ENCODE measurements around the gene TNK2.

The TNK2 gene

GRCh38 chr3:195885036-195885891, 23.1 kb downstream of the TNK2 start:
- TF ChIP-seq, protein P1, sequence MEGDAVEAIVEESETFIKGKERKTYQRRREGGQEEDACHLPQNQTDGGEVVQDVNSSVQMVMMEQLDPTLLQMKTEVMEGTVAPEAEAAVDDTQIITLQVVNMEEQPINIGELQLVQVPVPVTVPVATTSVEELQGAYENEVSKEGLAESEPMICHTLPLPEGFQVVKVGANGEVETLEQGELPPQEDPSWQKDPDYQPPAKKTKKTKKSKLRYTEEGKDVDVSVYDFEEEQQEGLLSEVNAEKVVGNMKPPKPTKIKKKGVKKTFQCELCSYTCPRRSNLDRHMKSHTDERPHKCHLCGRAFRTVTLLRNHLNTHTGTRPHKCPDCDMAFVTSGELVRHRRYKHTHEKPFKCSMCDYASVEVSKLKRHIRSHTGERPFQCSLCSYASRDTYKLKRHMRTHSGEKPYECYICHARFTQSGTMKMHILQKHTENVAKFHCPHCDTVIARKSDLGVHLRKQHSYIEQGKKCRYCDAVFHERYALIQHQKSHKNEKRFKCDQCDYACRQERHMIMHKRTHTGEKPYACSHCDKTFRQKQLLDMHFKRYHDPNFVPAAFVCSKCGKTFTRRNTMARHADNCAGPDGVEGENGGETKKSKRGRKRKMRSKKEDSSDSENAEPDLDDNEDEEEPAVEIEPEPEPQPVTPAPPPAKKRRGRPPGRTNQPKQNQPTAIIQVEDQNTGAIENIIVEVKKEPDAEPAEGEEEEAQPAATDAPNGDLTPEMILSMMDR (conservative IDR thresholded peaks at IDR 0.05), result no peak
- H3K27ac ChIP-seq, result no peak overlapping the region

DNA sequence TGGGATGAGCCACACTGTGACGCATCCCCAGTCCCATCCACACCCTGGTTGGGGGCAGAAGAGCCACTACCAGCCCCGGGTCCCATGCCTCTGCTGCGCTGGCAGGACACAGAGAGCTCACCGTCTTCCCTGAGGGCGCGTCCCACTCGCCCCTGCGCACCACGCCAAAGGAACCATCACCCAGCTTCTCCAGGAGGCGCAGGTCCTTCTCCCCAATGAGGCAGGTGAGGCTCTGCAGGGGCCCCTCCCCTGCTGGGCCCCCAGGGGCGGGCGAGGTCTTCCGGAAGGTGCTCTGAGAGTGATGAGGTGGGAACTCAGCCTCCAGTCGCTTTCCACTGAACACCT, 23.7 kb downstream of the TNK2 start:
- no peak overlapping the region for H3K27ac ChIP-seq
- TF ChIP-seq, protein P1 (conservative IDR thresholded peaks at IDR 0.05), result no peak

DNA sequence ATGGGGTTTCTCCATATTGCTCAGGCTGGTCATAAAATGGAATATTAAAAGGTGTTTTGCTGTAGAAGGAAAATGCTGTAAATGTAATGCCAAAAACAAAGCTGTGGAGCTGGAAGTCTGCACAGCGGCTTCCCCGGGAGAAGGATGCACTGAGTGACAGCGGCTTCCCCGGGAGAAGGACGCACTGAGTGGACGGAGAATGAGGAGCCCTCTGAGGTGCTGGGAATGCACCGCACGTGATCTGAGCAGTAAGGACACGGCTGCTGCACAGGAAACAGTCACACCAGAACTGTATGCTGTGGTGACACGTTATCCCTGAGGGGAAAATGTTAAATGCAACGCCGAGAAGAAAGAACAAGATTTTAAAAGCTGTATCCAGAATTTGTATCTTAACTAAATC, 24.6 kb downstream of the TNK2 start:
- TF ChIP-seq, protein P1 (conservative IDR thresholded peaks at IDR 0.05), result no peak
- H3K27ac ChIP-seq, result no peak overlapping the region

DNA sequence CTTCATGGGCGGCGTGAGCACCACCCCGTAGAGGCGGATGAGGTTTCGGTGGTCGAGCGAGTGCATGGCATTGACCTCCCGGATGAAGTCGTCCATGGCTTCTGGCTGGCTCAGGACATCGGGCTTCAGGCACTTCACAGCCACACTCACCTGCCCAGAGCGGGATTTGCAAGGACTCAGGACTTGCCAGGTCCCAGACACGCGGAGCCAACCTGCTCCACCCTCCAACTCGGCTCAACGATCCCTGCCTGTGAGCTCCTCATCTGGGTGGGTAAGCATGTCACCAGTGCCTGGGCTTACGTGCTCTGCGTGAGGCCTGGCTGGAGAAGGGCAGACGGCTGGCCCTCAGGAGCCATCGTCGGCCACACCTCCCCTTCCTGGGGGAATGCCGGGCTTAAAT, 25.2 kb downstream of the TNK2 start:
- H3K27ac ChIP-seq, result no peak overlapping the region
- TF ChIP-seq, protein P1 (conservative IDR thresholded peaks at IDR 0.05), result no peak

DNA sequence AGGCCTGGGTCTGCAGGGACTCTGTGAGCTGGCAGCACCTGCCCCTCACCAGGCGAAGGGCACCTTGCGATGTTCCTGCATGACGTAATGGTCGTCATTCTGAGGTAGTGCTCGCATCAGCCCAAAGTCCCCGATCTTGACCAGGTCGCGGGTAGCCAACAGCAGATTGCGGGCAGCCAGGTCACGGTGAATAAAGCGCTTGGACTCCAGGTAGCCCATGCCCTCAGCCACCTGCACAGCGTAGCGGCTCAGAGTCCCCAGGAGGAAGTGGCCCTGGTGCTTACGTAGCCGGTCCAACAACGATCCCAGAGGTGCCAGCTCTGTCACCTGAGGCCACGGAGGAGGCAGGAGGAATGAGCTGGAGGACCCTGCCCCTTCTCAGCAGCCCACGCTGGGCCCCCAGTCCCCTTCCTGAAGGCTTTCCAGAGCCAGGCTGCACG, 26.3 kb downstream of the TNK2 start:
- TF ChIP-seq, protein P1 (conservative IDR thresholded peaks at IDR 0.05), result no peak
- no peak overlapping the region for H3K27ac ChIP-seq

GRCh38 chr3:195881276-195881988, 26.9 kb downstream of the TNK2 start:
- H3K27ac ChIP-seq, result no peak overlapping the region
- TF ChIP-seq, protein P1 (conservative IDR thresholded peaks at IDR 0.05), result no peak

DNA sequence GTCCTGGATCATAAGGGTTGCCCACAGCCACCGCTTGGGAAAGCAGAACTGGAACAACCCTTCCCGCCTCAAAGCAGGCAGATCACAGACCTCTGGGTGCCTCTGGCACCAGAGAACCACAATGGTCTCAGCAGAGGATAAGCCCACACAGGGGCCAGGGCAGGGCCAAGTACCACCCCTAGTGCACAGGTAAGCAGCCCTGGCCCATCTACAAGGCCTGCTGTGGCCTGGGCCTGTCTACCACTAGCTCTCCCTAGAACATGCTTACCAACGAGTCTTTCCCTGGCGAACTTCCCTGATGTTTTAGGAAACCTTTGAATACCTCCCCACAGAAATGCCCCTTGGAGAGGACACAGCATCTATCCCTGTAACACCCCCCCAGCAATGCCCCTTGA, 28.3 kb downstream of the TNK2 start:
- TF ChIP-seq, protein P1 (conservative IDR thresholded peaks at IDR 0.05), result no peak
- no peak overlapping the region for H3K27ac ChIP-seq
